NCI-H460 (cell line): ENCODE results near the gene MFSD6. TPM values are rescaled to one million over a fixed set of nuclear protein-coding genes. Genes with fewer than 3 reads are reported as not detected.
"Not testable (repeated sequence)": the region's sequence is repeated elsewhere in the genome, so short reads cannot be mapped to it uniquely, and the experiment has no call there.

Experiments
- DNase-seq: peaks from one replicate; pipeline ENCODE4 v3.0.0-alpha.2; 2016; ENCODE audit warnings: low read depth; ENCODE audit errors: extremely low read depth
- total RNA-seq: library from RNA; depleted of rRNA; stranded (reverse); fragments of >200 nt; shearing (Covaris generic); gene quantifications from 2 replicates; pipeline ENCODE4 v1.2.3, GENCODE V29; 2014

Gene MFSD6
- total RNA-seq, 1 experiment from 2014 or later = 28.4 TPM

GRCh38 chr2:190494600-190495227 lies 86.6 kb downstream of the MFSD6 start:
- not testable (repeated sequence) for DNase-seq

- DNase-seq = no peak
These were observed 89.3 kb downstream of the MFSD6 start for GRCh38 chr2:190497428-190497827.

GRCh38 chr2:190499273-190499672 lies 91.1 kb downstream of the MFSD6 start:
- no peak for DNase-seq

- no peak for DNase-seq
These were observed 91.9 kb downstream of the MFSD6 start for GRCh38 chr2:190500054-190500502.

- DNase-seq = no peak
These were observed 93.1 kb downstream of the MFSD6 start for GRCh38 chr2:190501231-190501630.

GRCh38 chr2:190501702-190502407 lies 93.7 kb downstream of the MFSD6 start:
- no peak for DNase-seq

GRCh38 chr2:190503088-190503487 lies 94.9 kb downstream of the MFSD6 start:
- DNase-seq = no peak

- no peak for DNase-seq
These were observed 96.8 kb downstream of the MFSD6 start for GRCh38 chr2:190504912-190505311.

GRCh38 chr2:190505696-190506095 lies 97.5 kb downstream of the MFSD6 start:
- DNase-seq = no peak

GRCh38 chr2:190506666-190507065 lies 98.5 kb downstream of the MFSD6 start:
- DNase-seq = no peak

GRCh38 chr2:190507135-190507534 lies 99.0 kb downstream of the MFSD6 start:
- DNase-seq = no peak

- DNase-seq = not testable (repeated sequence)
These were observed 101.7 kb downstream of the MFSD6 start for GRCh38 chr2:190509895-190510294.

- DNase-seq = no peak
These were observed 102.9 kb downstream of the MFSD6 start for GRCh38 chr2:190511104-190511503.

GRCh38 chr2:190512539-190513095 lies 104.5 kb downstream of the MFSD6 start:
- no peak for DNase-seq

- no peak for DNase-seq
These were observed 105.7 kb downstream of the MFSD6 start for GRCh38 chr2:190513877-190514276.

- no peak for DNase-seq
These were observed 106.5 kb downstream of the MFSD6 start for GRCh38 chr2:190514676-190515075.

- DNase-seq = no peak
These were observed 107.5 kb downstream of the MFSD6 start for GRCh38 chr2:190515687-190516086.

- no peak for DNase-seq
These were observed 109.3 kb downstream of the MFSD6 start for GRCh38 chr2:190517468-190517867.

GRCh38 chr2:190519975-190520767 lies 112.0 kb downstream of the MFSD6 start:
- DNase-seq = no peak

- DNase-seq = no peak
These were observed 116.8 kb downstream of the MFSD6 start for GRCh38 chr2:190524928-190525327.

GRCh38 chr2:190526105-190526750 lies 118.1 kb downstream of the MFSD6 start:
- no peak for DNase-seq
